ENCODE measurements around the gene SNAPIN. TPM values are rescaled to one million over a fixed set of nuclear protein-coding genes. Genes with fewer than 3 reads are reported as not detected.
A peak's percentile ranks its signal among the peaks of the same experiment; 100 is the strongest.
"Not testable (repeated sequence)": the region's sequence is repeated elsewhere in the genome, so short reads cannot be mapped to it uniquely, and the experiment has no call there.

Gene SNAPIN
- total and polyA plus RNA-seq, 7 donors: 51.7 to 102 (median 59.6) TPM

- DNase-seq (no peak), ATAC-seq (no peak)
- Histone ChIP-seq H3K36me3 (ENCODE audit: insufficient read depth in 1 of 2, low read depth in 1 of 2) (peaks cover 16 to 52% of the 10 kb centered on the region in 2 donors), H3K27me3 (ENCODE audit: insufficient read depth in 3 of 3, low read length in 2 of 3) (no peaks in the 10 kb centered on the region), H3K27ac (peak overlapping the region; percentile 88), H3K9me3 (no peaks in the 10 kb centered on the region), H3K4me1 (peaks cover 13% of the 10 kb centered on the region), H3K4me3 (peak overlapping the region; percentile 89)
- intact Hi-C loops (cut with DNase I): loop anchor here (5.0 to 10.0 kb wide), 3 partner anchors 97 to 315 kb away; partner anchors contain the start of genes DENND4B (in 1 of the 2) and RAB13 (in 1 of the 2)
- WGBS, 3 donors: 66 to 75% (median 67%) methylated on average over 6 of the region's 6 CpGs
- TF ChIP-seq CTCF (IDR thresholded peaks at IDR 0.05): no peak
These were observed 11.1 kb downstream of the SNAPIN start for GRCh38 chr1:153669606-153670005.

- 1 to 2% (median 1%) methylated on average over 22 of the region's 22 CpGs for WGBS, 3 donors
- no peak for TF ChIP-seq CTCF (IDR thresholded peaks at IDR 0.05)
- no peaks in the 10 kb centered on the region for H3K9me3 ChIP-seq
- intact Hi-C loops (cut with DNase I): loop anchor here (5.0 to 10.0 kb wide), 3 partner anchors 98 to 314 kb away; partner anchors contain the start of genes DENND4B (in 1 of the 2) and RAB13 (in 1 of the 2)
- H3K4me3 ChIP-seq: peak overlapping the region; percentile 89
- ATAC-seq: peak; percentile 15 to 34 (median 20)
- peak in 1 of 2 donors; percentile 37 for DNase-seq
- no peaks in the 10 kb centered on the region for H3K27me3 ChIP-seq (ENCODE audit: insufficient read depth in 3 of 3, low read length in 2 of 3)
- peaks cover 9 to 45% of the 10 kb centered on the region in 2 donors for H3K36me3 ChIP-seq (ENCODE audit: insufficient read depth in 1 of 2, low read depth in 1 of 2)
- H3K27ac ChIP-seq: peak overlapping the region; percentile 88
- peaks cover 13% of the 10 kb centered on the region for H3K4me1 ChIP-seq
These were observed 11.9 kb downstream of the SNAPIN start for GRCh38 chr1:153670257-153670858.

GRCh38 chr1:153670859-153671627 is 12.5 kb downstream of the SNAPIN start, which contains the start of gene ILF2:
ILF2 (minus strand) TSS chr1:153670993; CDS start chr1:153670922, 71 bp downstream.
- Histone ChIP-seq H3K4me1 (peaks cover 13% of the 10 kb centered on the region), H3K9me3 (no peaks in the 10 kb centered on the region), H3K36me3 (ENCODE audit: insufficient read depth in 1 of 2, low read depth in 1 of 2) (peaks cover 6 to 38% of the 10 kb centered on the region in 2 donors), H3K4me3 (peak within 1 kb of the TSS; percentile 89), H3K27me3 (ENCODE audit: insufficient read depth in 3 of 3, low read length in 2 of 3) (no peaks in the 10 kb centered on the region), H3K27ac (peak within 1 kb of the TSS; percentile 88)
- WGBS, 3 donors: 0% methylated on average over 35 of the region's 35 CpGs
- intact Hi-C loops (cut with DNase I): loop anchor here (5.0 to 10.0 kb wide), 3 partner anchors 99 to 314 kb away; partner anchors contain the start of genes DENND4B (in 1 of the 2) and RAB13 (in 1 of the 2)
- peak; percentile 92 to 96 (median 94) for ATAC-seq
- DNase-seq: peak; percentile 96 to 99
- TF ChIP-seq CTCF (IDR thresholded peaks at IDR 0.05): peak; percentile 12

- peak; percentile 12 to 69 (median 46) for ATAC-seq
- peaks cover 13% of the 10 kb centered on the region for H3K4me1 ChIP-seq
- H3K4me3 ChIP-seq: peak overlapping the region; percentile 89
- H3K36me3 ChIP-seq (ENCODE audit: insufficient read depth in 1 of 2, low read depth in 1 of 2): peaks cover 6 to 31% of the 10 kb centered on the region in 2 donors
- peak overlapping the region; percentile 88 for H3K27ac ChIP-seq
- peak; percentile 52 to 73 for DNase-seq
- intact Hi-C loops (cut with DNase I): loop anchor here (5.0 to 10.0 kb wide), 3 partner anchors 99 to 313 kb away; partner anchors contain the start of genes DENND4B (in 1 of the 2) and RAB13 (in 1 of the 2)
- 10 to 14% (median 13%) methylated on average over 28 of the region's 28 CpGs for WGBS, 3 donors
- H3K27me3 ChIP-seq (ENCODE audit: insufficient read depth in 3 of 3, low read length in 2 of 3); H3K9me3 ChIP-seq: not testable (repeated sequence)
- TF ChIP-seq CTCF (IDR thresholded peaks at IDR 0.05): peak; percentile 3
These were observed 13.3 kb downstream of the SNAPIN start for GRCh38 chr1:153671628-153672353.

Data from psoas muscle (tissue), 8 donors.